Islet precursor cell (in vitro differentiated cells): ENCODE results near the gene LRRN2.
"Not testable (repeated sequence)": the region's sequence is repeated elsewhere in the genome, so short reads cannot be mapped to it uniquely, and the experiment has no call there.

ENCODE experiments used
- DNase-seq: peaks from one replicate; pipeline ENCODE4 v3.0.0-alpha.2; 2018

LRRN2 gene

GRCh38 chr1:204571128-204571527 is 114.4 kb downstream of the LRRN2 start:
- DNase-seq, result no peak

- not testable (repeated sequence) for DNase-seq
Measured at GRCh38 chr1:204570021-204570420, 115.5 kb downstream of the LRRN2 start.

GRCh38 chr1:204569478-204569877 is 116.1 kb downstream of the LRRN2 start:
- no peak for DNase-seq

- DNase-seq, result no peak
Measured at GRCh38 chr1:204568576-204569315, 116.8 kb downstream of the LRRN2 start.
